ENCODE measurements around the gene USP40. TPM values are rescaled to one million over a fixed set of nuclear protein-coding genes. Genes with fewer than 3 reads are reported as not detected.

USP40 gene
- total RNA-seq, 1 donor from 2014 or later = 41.9 TPM

GRCh38 chr2:233476063-233476410, 90.5 kb downstream of the USP40 start:
- no peak for DNase-seq (ENCODE audit: low read depth)

GRCh38 chr2:233474308-233475160, 92.0 kb downstream of the USP40 start:
- no peak for DNase-seq (ENCODE audit: low read depth)

- no peak for DNase-seq (ENCODE audit: low read depth)
Observed at GRCh38 chr2:233473878-233474277, 92.7 kb downstream of the USP40 start.

- DNase-seq (ENCODE audit: low read depth) = no peak
Observed at GRCh38 chr2:233473386-233473791, 93.2 kb downstream of the USP40 start.

GRCh38 chr2:233471291-233472035, 95.1 kb downstream of the USP40 start:
- no peak for DNase-seq (ENCODE audit: low read depth)

- no peak for DNase-seq (ENCODE audit: low read depth)
Observed at GRCh38 chr2:233470839-233471238, 95.7 kb downstream of the USP40 start.

GRCh38 chr2:233470011-233470687, 96.4 kb downstream of the USP40 start:
- no peak for DNase-seq (ENCODE audit: low read depth)

- DNase-seq (ENCODE audit: low read depth) = no peak
Observed at GRCh38 chr2:233469261-233470010, 97.1 kb downstream of the USP40 start.

- DNase-seq (ENCODE audit: low read depth) = no peak
Observed at GRCh38 chr2:233468741-233469110, 97.9 kb downstream of the USP40 start.

- no peak for DNase-seq (ENCODE audit: low read depth)
Observed at GRCh38 chr2:233468047-233468740, 98.4 kb downstream of the USP40 start.

GRCh38 chr2:233466991-233467603, 99.5 kb downstream of the USP40 start:
- DNase-seq (ENCODE audit: low read depth) = no peak

GRCh38 chr2:233464531-233465240, 101.9 kb downstream of the USP40 start:
- no peak for DNase-seq (ENCODE audit: low read depth)

- DNase-seq (ENCODE audit: low read depth) = no peak
Observed at GRCh38 chr2:233464056-233464455, 102.5 kb downstream of the USP40 start.

- no peak for DNase-seq (ENCODE audit: low read depth)
Observed at GRCh38 chr2:233463586-233463985, 103.0 kb downstream of the USP40 start.

- no peak for DNase-seq (ENCODE audit: low read depth)
Observed at GRCh38 chr2:233462826-233463470, 103.6 kb downstream of the USP40 start.

- no peak for DNase-seq (ENCODE audit: low read depth)
Observed at GRCh38 chr2:233462202-233462785, 104.3 kb downstream of the USP40 start.

- DNase-seq (ENCODE audit: low read depth) = no peak
Observed at GRCh38 chr2:233461481-233461891, 105.1 kb downstream of the USP40 start.

GRCh38 chr2:233460726-233461441, 105.7 kb downstream of the USP40 start:
- no peak for DNase-seq (ENCODE audit: low read depth)

GRCh38 chr2:233459426-233459825, 107.2 kb downstream of the USP40 start:
- no peak for DNase-seq (ENCODE audit: low read depth)

All from renal cortical epithelial cell (primary cell).